ENCODE data around the gene ATG12.
A peak's percentile ranks its signal among the peaks of the same experiment; 100 is the strongest.

Gene ATG12

GRCh38 chr5:115855959-115856358 is 14.6 kb upstream of the ATG12 start:
- no peak for DNase-seq
- Histone ChIP-seq H3K4me1 (ENCODE audit: control extremely low read depth in 1 of 4, control insufficient read depth in 4 of 4, insufficient read depth in 4 of 4, low read length in 3 of 4) (peaks cover 0 to 5% (median 0%) of the 10 kb centered on the region in 4 experiments), H3K4me3 (ENCODE audit: control insufficient read depth in 1 of 7, extremely low read depth in 1 of 7, insufficient read depth in 4 of 7, low read depth in 2 of 7, low read length in 6 of 7) (no peak overlapping the region), H3K36me3 (ENCODE audit: control insufficient read depth in 4 of 4, insufficient read depth in 4 of 4, low read length in 3 of 4) (peaks cover 0 to 7% (median 2%) of the 10 kb centered on the region in 4 experiments), H3K27ac (ENCODE audit: insufficient read depth in 1 of 2, low read depth in 1 of 2, low read length in 2 of 2, poor library complexity in 1 of 2, severe bottlenecking in 2 of 2) (no peak overlapping the region), H3K9me3 (ENCODE audit: control extremely low read depth in 1 of 5, control insufficient read depth in 4 of 5, insufficient read depth in 2 of 5, low read depth in 1 of 5, low read length in 4 of 5) (peaks cover 0 to 9% (median 2%) of the 10 kb centered on the region in 5 experiments), H3K27me3 (replicated peaks in 2 of 5; ENCODE audit: control insufficient read depth in 4 of 5, insufficient read depth in 5 of 5, low read length in 4 of 5) (no peaks in the 10 kb centered on the region)
- POLR2A ChIA-PET = no interaction called here
- 88% methylated on average over 1 of the region's 1 CpG for WGBS (ENCODE audit: insufficient coverage)
- CTCF ChIA-PET = no interaction called here

- Histone ChIP-seq H3K9me3 (ENCODE audit: control extremely low read depth in 1 of 5, control insufficient read depth in 4 of 5, insufficient read depth in 2 of 5, low read depth in 1 of 5, low read length in 4 of 5) (peaks cover 0 to 9% (median 2%) of the 10 kb centered on the region in 5 experiments), H3K4me1 (ENCODE audit: control extremely low read depth in 1 of 4, control insufficient read depth in 4 of 4, insufficient read depth in 4 of 4, low read length in 3 of 4) (peaks cover 0 to 5% (median 0%) of the 10 kb centered on the region in 4 experiments), H3K36me3 (ENCODE audit: control insufficient read depth in 4 of 4, insufficient read depth in 4 of 4, low read length in 3 of 4) (peaks cover 0 to 7% (median 2%) of the 10 kb centered on the region in 4 experiments), H3K4me3 (ENCODE audit: control insufficient read depth in 1 of 7, extremely low read depth in 1 of 7, insufficient read depth in 4 of 7, low read depth in 2 of 7, low read length in 6 of 7) (no peak overlapping the region), H3K27ac (ENCODE audit: insufficient read depth in 1 of 2, low read depth in 1 of 2, low read length in 2 of 2, poor library complexity in 1 of 2, severe bottlenecking in 2 of 2) (no peak overlapping the region), H3K27me3 (replicated peaks in 2 of 5; ENCODE audit: control insufficient read depth in 4 of 5, insufficient read depth in 5 of 5, low read length in 4 of 5) (no peaks in the 10 kb centered on the region)
- POLR2A ChIA-PET = no interaction called here
- WGBS (ENCODE audit: insufficient coverage) = 100% methylated on average over 1 of the region's 3 CpGs
- no peak for DNase-seq
- CTCF ChIA-PET = no interaction called here
Measured at GRCh38 chr5:115854139-115854538, 12.8 kb upstream of the ATG12 start.

GRCh38 chr5:115850744-115851416 is 9.5 kb upstream of the ATG12 start:
- WGBS (ENCODE audit: insufficient coverage) = 100% methylated on average over 1 of the region's 4 CpGs
- H3K4me3 ChIP-seq (ENCODE audit: control insufficient read depth in 1 of 7, extremely low read depth in 1 of 7, insufficient read depth in 4 of 7, low read depth in 2 of 7, low read length in 6 of 7) = no peak overlapping the region
- no peak for DNase-seq
- H3K9me3 ChIP-seq (ENCODE audit: control extremely low read depth in 1 of 5, control insufficient read depth in 4 of 5, insufficient read depth in 2 of 5, low read depth in 1 of 5, low read length in 4 of 5) = peaks cover 0 to 9% (median 2%) of the 10 kb centered on the region in 5 experiments
- ChIA-PET CTCF (no interaction called here), POLR2A (no interaction called here)
- peaks cover 0 to 7% (median 2%) of the 10 kb centered on the region in 4 experiments for H3K36me3 ChIP-seq (ENCODE audit: control insufficient read depth in 4 of 4, insufficient read depth in 4 of 4, low read length in 3 of 4)
- H3K27ac ChIP-seq (ENCODE audit: insufficient read depth in 1 of 2, low read depth in 1 of 2, low read length in 2 of 2, poor library complexity in 1 of 2, severe bottlenecking in 2 of 2) = no peak overlapping the region
- H3K27me3 ChIP-seq (replicated peaks in 2 of 5; ENCODE audit: control insufficient read depth in 4 of 5, insufficient read depth in 5 of 5, low read length in 4 of 5) = no peaks in the 10 kb centered on the region
- no peaks in the 10 kb centered on the region for H3K4me1 ChIP-seq (ENCODE audit: control extremely low read depth in 1 of 4, control insufficient read depth in 4 of 4, insufficient read depth in 4 of 4, low read length in 3 of 4)

- peaks cover 0 to 9% (median 2%) of the 10 kb centered on the region in 5 experiments for H3K9me3 ChIP-seq (ENCODE audit: control extremely low read depth in 1 of 5, control insufficient read depth in 4 of 5, insufficient read depth in 2 of 5, low read depth in 1 of 5, low read length in 4 of 5)
- H3K4me3 ChIP-seq (ENCODE audit: control insufficient read depth in 1 of 7, extremely low read depth in 1 of 7, insufficient read depth in 4 of 7, low read depth in 2 of 7, low read length in 6 of 7) = no peak overlapping the region
- ChIA-PET POLR2A (no interaction called here), CTCF (interaction anchor here (0.7 to 0.8 kb wide), 2 partner anchors 10 to 16 kb away, joined by 3 read pairs; no protein-coding TSS in a partner anchor)
- WGBS (ENCODE audit: insufficient coverage) = 98% methylated on average over 3 of the region's 3 CpGs
- H3K36me3 ChIP-seq (ENCODE audit: control insufficient read depth in 4 of 4, insufficient read depth in 4 of 4, low read length in 3 of 4) = peaks cover 0 to 5% (median 2%) of the 10 kb centered on the region in 4 experiments
- DNase-seq = no peak
- no peak overlapping the region for H3K27ac ChIP-seq (ENCODE audit: insufficient read depth in 1 of 2, low read depth in 1 of 2, low read length in 2 of 2, poor library complexity in 1 of 2, severe bottlenecking in 2 of 2)
- H3K4me1 ChIP-seq (ENCODE audit: control extremely low read depth in 1 of 4, control insufficient read depth in 4 of 4, insufficient read depth in 4 of 4, low read length in 3 of 4) = peaks cover 0 to 4% (median 3%) of the 10 kb centered on the region in 4 experiments
- H3K27me3 ChIP-seq (replicated peaks in 2 of 5; ENCODE audit: control insufficient read depth in 4 of 5, insufficient read depth in 5 of 5, low read length in 4 of 5) = no peaks in the 10 kb centered on the region
Measured at GRCh38 chr5:115849258-115849798, 8.0 kb upstream of the ATG12 start.

- Histone ChIP-seq H3K36me3 (ENCODE audit: control insufficient read depth in 4 of 4, insufficient read depth in 4 of 4, low read length in 3 of 4) (no peaks in the 10 kb centered on the region), H3K4me1 (ENCODE audit: control extremely low read depth in 1 of 4, control insufficient read depth in 4 of 4, insufficient read depth in 4 of 4, low read length in 3 of 4) (peaks cover 12 to 23% (median 19%) of the 10 kb centered on the region in 4 experiments), H3K4me3 (ENCODE audit: control insufficient read depth in 1 of 7, extremely low read depth in 1 of 7, insufficient read depth in 4 of 7, low read depth in 2 of 7, low read length in 6 of 7) (no peak overlapping the region), H3K27ac (ENCODE audit: insufficient read depth in 1 of 2, low read depth in 1 of 2, low read length in 2 of 2, poor library complexity in 1 of 2, severe bottlenecking in 2 of 2) (no peak overlapping the region), H3K27me3 (replicated peaks in 2 of 5; ENCODE audit: control insufficient read depth in 4 of 5, insufficient read depth in 5 of 5, low read length in 4 of 5) (no peaks in the 10 kb centered on the region), H3K9me3 (ENCODE audit: control extremely low read depth in 1 of 5, control insufficient read depth in 4 of 5, insufficient read depth in 2 of 5, low read depth in 1 of 5, low read length in 4 of 5) (no peaks in the 10 kb centered on the region)
- WGBS (ENCODE audit: insufficient coverage) = no CpG with 5 or more reads among the region's 7 CpGs
- no peak for DNase-seq
- ChIA-PET CTCF (interaction anchor here (1.2 kb wide), 1 partner anchor 40 kb away, joined by 3 read pairs; no protein-coding TSS in a partner anchor), POLR2A (no interaction called here)
Measured at GRCh38 chr5:115847290-115847689, 5.9 kb upstream of the ATG12 start.

- Histone ChIP-seq H3K36me3 (ENCODE audit: control insufficient read depth in 4 of 4, insufficient read depth in 4 of 4, low read length in 3 of 4) (no peaks in the 10 kb centered on the region), H3K27me3 (replicated peaks in 2 of 5; ENCODE audit: control insufficient read depth in 4 of 5, insufficient read depth in 5 of 5, low read length in 4 of 5) (no peaks in the 10 kb centered on the region), H3K27ac (ENCODE audit: insufficient read depth in 1 of 2, low read depth in 1 of 2, low read length in 2 of 2, poor library complexity in 1 of 2, severe bottlenecking in 2 of 2) (no peak overlapping the region), H3K4me3 (ENCODE audit: control insufficient read depth in 1 of 7, extremely low read depth in 1 of 7, insufficient read depth in 4 of 7, low read depth in 2 of 7, low read length in 6 of 7) (peak overlapping the region in 1 of 7 experiments; percentile 45), H3K9me3 (ENCODE audit: control extremely low read depth in 1 of 5, control insufficient read depth in 4 of 5, insufficient read depth in 2 of 5, low read depth in 1 of 5, low read length in 4 of 5) (no peaks in the 10 kb centered on the region), H3K4me1 (ENCODE audit: control extremely low read depth in 1 of 4, control insufficient read depth in 4 of 4, insufficient read depth in 4 of 4, low read length in 3 of 4) (peaks cover 21 to 38% (median 29%) of the 10 kb centered on the region in 4 experiments)
- 95% methylated on average over 6 of the region's 7 CpGs for WGBS (ENCODE audit: insufficient coverage)
- POLR2A ChIA-PET = no interaction called here
- CTCF ChIA-PET = interaction anchor here (1.1 kb wide), 1 partner anchor 210 kb away, joined by 3 read pairs; no protein-coding TSS in a partner anchor
- DNase-seq = no peak
Measured at GRCh38 chr5:115844321-115844817, 3.0 kb upstream of the ATG12 start.

Data from common myeloid progenitor, CD34-positive (primary cell).